ENCODE measurements around the gene GPR55. TPM values are rescaled to one million over a fixed set of nuclear protein-coding genes. Genes with fewer than 3 reads are reported as not detected.

GPR55 gene
- total RNA-seq, 1 experiment from 2014 or later, result not detected

DNA sequence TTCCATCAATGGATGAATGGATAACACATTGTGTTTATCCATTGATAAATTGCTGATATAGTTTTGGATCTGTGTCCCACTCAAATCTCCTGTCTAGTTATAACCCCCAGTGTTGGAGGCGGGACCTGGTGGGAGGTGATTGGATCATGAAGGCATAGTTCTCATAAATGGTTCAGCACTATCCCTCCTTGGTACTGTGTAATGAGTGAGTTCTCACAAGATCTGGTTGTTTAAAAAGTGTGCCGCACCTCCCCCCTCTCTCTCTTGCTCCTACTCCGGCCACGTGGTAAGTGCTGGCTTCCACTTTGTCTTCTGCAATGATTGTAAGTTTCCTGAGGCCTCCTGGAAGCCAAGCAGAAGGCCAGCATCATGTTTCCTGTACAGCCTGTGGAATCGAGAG, 47.0 kb upstream of the GPR55 start:
- H3K4me3 Mint-ChIP-seq, result no peak overlapping the region
- H3K36me3 Mint-ChIP-seq (ENCODE audit: insufficient read depth in 1 of 3, low read depth in 3 of 3), result peaks cover 0 to 10% (median 3%) of the 10 kb centered on the region in 3 experiments; a peak in 5 of 7 replicates
- no peak overlapping the region for H4K91ac ChIP-seq (ENCODE audit: insufficient read length, low read depth, low read length)
- TF ChIP-seq, protein P1, sequence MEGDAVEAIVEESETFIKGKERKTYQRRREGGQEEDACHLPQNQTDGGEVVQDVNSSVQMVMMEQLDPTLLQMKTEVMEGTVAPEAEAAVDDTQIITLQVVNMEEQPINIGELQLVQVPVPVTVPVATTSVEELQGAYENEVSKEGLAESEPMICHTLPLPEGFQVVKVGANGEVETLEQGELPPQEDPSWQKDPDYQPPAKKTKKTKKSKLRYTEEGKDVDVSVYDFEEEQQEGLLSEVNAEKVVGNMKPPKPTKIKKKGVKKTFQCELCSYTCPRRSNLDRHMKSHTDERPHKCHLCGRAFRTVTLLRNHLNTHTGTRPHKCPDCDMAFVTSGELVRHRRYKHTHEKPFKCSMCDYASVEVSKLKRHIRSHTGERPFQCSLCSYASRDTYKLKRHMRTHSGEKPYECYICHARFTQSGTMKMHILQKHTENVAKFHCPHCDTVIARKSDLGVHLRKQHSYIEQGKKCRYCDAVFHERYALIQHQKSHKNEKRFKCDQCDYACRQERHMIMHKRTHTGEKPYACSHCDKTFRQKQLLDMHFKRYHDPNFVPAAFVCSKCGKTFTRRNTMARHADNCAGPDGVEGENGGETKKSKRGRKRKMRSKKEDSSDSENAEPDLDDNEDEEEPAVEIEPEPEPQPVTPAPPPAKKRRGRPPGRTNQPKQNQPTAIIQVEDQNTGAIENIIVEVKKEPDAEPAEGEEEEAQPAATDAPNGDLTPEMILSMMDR (conservative IDR thresholded peaks at IDR 0.05), result no peak
- no peak overlapping the region for H3K14ac ChIP-seq (ENCODE audit: insufficient read depth, low read length)
- H3K27me3 Mint-ChIP-seq (ENCODE audit: low read depth), result no peaks in the 10 kb centered on the region
- no peaks in the 10 kb centered on the region for H3K79me2 ChIP-seq (ENCODE audit: insufficient read depth, low read length)
- no peak overlapping the region for H2AFZ ChIP-seq (ENCODE audit: low read length)
- no peaks in the 10 kb centered on the region for H3K79me1 ChIP-seq (ENCODE audit: insufficient read depth, low read depth, low read length, poor library complexity, severe bottlenecking)
- H3K23ac ChIP-seq (ENCODE audit: insufficient read length, low read depth, low read length), result no peak overlapping the region
- H3T11ph ChIP-seq (ENCODE audit: low read length), result no peak overlapping the region
- no peak overlapping the region for H3K4ac ChIP-seq (ENCODE audit: low read depth, low read length)
- H2AK5ac ChIP-seq (ENCODE audit: insufficient read length, low read length), result no peak overlapping the region
- H3K4me1 ChIP-seq (ENCODE audit: insufficient read depth, low read length), result no peaks in the 10 kb centered on the region
- no peak for DNase-seq
- H3K4me1 Mint-ChIP-seq, result peaks cover 9 to 12% of the 10 kb centered on the region in 2 experiments; a peak in 3 of 4 replicates
- no peak overlapping the region for H2BK20ac ChIP-seq (ENCODE audit: low read depth, low read length, poor library complexity, severe bottlenecking)
- peaks cover 7 to 12% of the 10 kb centered on the region in 2 experiments; a peak in 4 of 5 replicates for H3K9me3 Mint-ChIP-seq
- no peak overlapping the region for H2BK120ac ChIP-seq (ENCODE audit: low read depth, low read length, poor library complexity, severe bottlenecking)
- no peak overlapping the region for H3K9ac ChIP-seq (ENCODE audit: extremely low read depth, insufficient read length, low read length)
- H2BK5ac ChIP-seq (ENCODE audit: insufficient read length, low read length), result no peak overlapping the region
- H2BK15ac ChIP-seq (ENCODE audit: low read depth, low read length), result no peak overlapping the region
- no peak overlapping the region for H2BK12ac ChIP-seq (ENCODE audit: insufficient read length, low read depth, low read length)
- no peak overlapping the region for H3K27ac ChIP-seq (ENCODE audit: insufficient read length, low read depth, low read length)
- no peak overlapping the region for H3K18ac ChIP-seq (ENCODE audit: insufficient read length, low read depth, low read length)
- H4K8ac ChIP-seq (replicated peaks; ENCODE audit: insufficient read length, low read depth, low read length), result no peak overlapping the region
- no peaks in the 10 kb centered on the region for H3K9me3 ChIP-seq (ENCODE audit: control insufficient read depth, low read depth, low read length)
- WGBS (ENCODE audit: extremely low coverage, insufficient read length, low lambda C conversion rate), result no CpG with 5 or more reads among the region's 5 CpGs
- no peak overlapping the region for H3K4me2 ChIP-seq (ENCODE audit: insufficient read depth, insufficient read length, low read length)
- H3K27me3 ChIP-seq (ENCODE audit: insufficient read depth, low read length), result no peaks in the 10 kb centered on the region
- no peak overlapping the region for H4K5ac ChIP-seq (ENCODE audit: insufficient read length, low read depth, low read length)
- no peaks in the 10 kb centered on the region for H4K20me1 ChIP-seq (ENCODE audit: control insufficient read depth, insufficient read depth, insufficient read length)
- no peaks in the 10 kb centered on the region for H3K23me2 ChIP-seq (ENCODE audit: insufficient read length, low read depth, low read length, poor library complexity, severe bottlenecking)
- no peak overlapping the region for H3K56ac ChIP-seq (ENCODE audit: insufficient read length, low read depth, low read length)
- no peak overlapping the region for H3K27ac Mint-ChIP-seq
